Stimulated activated CD4-positive, alpha-beta T cell treated with anti-CD3 and anti-CD28 coated beads, Interleukin-2, amount 100 ng/mL, for 48 hours (primary cell): Measurements from ENCODE around the gene CAMTA1.

Experiments
- DNase-seq, 2 donors: peaks; one replicate each; pipeline ENCODE4 v3.0.0-alpha.2; 2020

The CAMTA1 gene

GRCh38 chr1:7010534-7011200 is 225.4 kb downstream of the CAMTA1 start:
- no peak for DNase-seq

- no peak for DNase-seq
Observed at GRCh38 chr1:7011826-7012225, 226.6 kb downstream of the CAMTA1 start.

DNA sequence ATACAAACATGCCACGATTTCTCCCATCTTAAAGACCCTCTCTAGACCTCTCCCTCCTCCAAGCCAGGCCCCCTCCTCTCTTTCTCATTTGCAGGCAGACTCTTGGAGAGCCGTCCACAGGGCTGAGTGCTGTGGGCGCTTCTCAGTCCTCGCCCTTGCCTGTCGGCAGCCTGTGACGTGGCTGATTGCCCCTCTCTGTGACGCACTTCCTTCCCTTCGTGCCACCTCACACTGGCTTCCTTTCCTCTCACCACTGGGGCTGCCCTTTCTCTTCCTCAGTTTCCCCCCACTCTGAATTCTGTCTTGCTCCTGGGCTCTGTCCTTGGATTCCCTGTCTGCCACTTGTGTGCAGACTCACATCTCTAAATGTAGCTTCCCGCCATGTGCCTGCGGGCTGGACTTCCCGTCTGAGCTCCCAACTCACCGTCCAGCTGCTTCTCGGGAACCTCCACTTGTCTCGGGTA is 227.2 kb downstream of the CAMTA1 start:
- no peak for DNase-seq

- DNase-seq: no peak
Observed at GRCh38 chr1:7013833-7014639, 228.8 kb downstream of the CAMTA1 start.

DNA sequence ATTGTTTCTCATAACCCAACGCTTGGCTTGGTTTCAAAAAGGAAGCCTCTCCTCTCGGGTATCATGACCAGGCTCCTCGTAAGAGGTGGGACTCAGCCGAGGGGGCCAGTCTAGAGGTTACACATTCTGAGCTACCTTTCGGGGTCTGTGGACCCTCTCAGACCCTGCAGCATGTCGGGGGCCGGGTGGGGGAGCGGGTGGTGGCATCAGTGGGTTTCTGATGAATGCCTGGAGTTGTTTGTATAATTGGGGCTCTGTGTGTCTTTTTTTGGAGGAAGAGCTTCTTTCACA is 229.3 kb downstream of the CAMTA1 start:
- no peak for DNase-seq

GRCh38 chr1:7015022-7015421 is 229.8 kb downstream of the CAMTA1 start:
- no peak for DNase-seq

- DNase-seq: no peak
Observed at GRCh38 chr1:7018351-7018750, 233.1 kb downstream of the CAMTA1 start.

DNA sequence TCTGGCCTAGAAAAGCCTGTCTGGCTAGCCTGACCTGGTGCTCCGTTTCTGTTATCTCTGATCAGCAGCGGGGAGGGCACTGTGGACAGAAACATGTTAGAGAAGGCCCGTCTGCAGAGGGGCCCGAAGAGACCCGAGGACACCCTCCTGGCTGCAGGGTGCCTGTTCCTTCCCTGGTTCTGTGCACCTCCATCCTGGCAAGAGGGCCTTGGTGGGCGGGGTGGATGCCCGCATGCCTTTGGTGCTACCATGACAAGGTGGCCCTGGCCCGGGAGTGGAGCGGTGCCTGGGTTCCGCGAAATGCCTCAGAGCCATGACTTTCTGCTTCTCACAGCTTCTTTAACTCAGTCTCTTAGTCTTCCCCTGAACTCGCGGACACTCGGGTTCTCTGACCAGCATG is 233.6 kb downstream of the CAMTA1 start:
- DNase-seq: no peak

- no peak for DNase-seq
Observed at GRCh38 chr1:7019510-7019909, 234.3 kb downstream of the CAMTA1 start.

DNA sequence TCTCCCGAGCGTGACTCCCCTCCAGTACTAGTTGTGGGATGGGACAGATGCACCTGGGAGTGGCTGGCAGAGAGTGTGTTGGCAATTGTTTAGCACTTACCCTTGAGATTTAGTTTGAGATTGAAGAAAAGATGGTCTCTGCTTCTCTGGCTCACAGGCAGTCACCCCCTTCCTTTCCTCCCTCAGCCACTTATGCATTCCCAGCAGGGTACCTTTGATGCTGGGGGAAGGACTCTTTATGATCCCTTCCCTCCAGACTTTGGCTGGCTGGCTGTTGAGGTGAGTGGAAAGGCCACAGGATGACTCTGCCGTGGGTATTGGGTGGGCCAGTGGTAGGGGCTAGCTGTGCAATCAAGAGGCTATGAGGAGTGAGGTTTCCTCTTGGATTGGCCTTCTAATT is 236.8 kb downstream of the CAMTA1 start:
- DNase-seq: no peak

GRCh38 chr1:7025013-7025412 is 239.8 kb downstream of the CAMTA1 start:
- DNase-seq: no peak

GRCh38 chr1:7026169-7026568 is 240.9 kb downstream of the CAMTA1 start:
- no peak for DNase-seq

DNA sequence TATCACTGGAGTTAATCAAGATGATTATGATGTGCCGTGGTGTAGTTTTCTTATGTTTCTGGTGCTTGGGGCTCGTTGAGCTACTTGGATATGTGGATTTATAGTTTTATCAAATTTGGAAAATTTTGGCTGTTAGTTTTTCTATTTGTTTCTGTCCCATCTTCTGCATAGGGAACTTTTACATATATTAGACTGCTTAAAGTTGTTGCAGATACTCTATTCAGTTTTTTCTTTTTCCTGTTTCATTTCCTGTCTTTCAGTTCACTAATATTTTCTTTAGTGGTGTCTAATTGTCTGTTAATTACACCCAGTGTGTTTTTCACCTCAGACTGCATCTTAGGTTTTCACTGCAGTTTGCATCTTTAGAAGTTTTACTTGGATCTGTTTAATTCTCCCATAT is 247.7 kb downstream of the CAMTA1 start:
- no peak for DNase-seq

DNA sequence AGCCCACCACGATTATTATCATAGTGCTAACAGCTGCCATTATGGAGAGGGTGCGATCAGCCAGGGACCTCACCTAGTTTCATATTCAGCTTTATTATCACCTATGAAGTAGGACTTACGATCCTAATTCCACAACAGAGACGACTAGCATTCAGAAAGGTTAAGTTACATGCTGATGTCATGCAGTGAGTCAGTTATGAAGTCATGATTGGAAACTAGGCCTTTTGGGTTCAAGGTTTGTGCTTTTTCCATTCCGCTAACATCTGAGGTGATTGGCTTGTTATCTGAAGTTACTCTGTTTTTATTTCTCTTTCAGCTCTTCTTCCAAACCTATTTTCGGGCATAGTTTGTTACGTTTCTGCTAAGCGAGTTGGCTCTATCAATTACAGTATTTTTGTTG is 251.1 kb downstream of the CAMTA1 start:
- no peak for DNase-seq

- DNase-seq: no peak
Observed at GRCh38 chr1:7039590-7040220, 254.5 kb downstream of the CAMTA1 start.

DNA sequence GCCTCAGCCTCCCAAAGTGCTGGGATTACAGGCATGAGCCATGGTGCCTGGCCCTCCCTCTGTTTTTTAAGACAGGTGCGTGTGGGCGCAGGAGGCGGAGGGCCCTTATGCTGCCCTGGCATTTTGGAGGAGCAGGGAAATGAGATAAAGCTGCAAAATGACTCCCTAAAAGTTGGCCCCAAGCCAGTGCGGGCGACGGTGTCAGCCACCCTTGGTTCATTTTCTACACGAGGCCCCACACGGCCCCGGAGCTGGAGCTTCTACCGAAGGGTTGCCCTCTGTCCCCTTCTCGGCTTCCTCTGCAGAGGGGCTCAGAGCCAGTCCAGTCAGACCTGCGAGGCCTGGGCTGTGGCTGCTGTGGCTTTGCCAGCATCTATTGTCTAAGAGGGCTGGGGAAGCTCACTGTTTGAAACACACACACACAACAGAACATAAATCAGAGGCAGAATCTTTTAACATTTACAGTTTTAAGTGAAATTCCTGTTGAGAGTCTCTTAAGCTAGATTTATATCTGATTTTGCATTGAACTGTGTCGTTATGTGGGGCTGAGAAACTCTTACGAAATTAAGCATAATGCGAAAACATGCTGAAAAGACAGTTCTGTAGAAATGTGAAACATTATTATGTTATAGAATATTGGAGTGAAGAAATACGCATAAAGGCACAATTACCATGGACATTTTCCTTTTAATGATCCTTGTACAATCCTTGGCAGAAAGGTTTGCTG is 255.9 kb downstream of the CAMTA1 start:
- no peak for DNase-seq

DNA sequence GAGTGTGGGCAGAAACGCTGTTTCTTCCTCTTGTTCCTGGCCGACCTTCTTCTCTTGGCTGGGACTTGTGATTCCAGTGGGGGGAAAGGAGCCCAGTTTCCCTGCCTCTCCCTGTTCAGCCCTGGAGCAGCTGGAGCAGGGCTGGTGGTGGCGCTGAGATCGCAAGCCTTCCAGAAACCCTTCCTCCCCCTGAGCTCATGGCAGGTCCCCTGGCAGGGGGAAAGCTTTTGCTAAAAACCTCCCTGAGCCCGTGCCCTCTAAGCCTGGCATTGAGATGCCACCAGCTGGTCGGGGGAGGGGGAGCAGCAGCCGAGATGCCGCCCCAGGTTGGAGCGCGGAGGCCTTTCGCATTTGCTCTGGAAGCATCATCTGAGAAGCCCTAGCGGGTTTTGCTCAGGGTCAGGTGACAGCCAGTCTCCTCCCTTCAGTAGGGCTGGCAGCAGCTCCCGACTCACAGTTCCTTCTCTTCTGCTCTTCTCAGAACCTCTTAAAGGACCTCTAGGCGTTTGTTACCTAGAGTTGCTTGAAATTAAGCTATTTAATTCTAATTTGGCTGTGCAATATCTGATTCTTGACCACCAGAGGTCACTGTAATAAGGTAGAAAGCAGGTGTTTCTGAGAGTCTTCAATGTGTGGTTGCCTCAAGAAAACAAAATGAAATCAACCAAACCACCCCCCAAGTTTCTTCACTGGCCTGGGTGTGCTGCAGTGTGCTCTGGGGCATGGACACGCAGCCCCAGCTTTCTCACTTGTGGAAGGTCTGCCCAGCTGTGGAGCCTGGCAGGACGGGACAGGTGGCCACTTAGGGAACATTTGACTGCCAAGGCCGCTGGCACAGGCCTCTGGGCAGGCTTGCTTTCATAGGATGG is 257.3 kb downstream of the CAMTA1 start:
- no peak for DNase-seq

DNA sequence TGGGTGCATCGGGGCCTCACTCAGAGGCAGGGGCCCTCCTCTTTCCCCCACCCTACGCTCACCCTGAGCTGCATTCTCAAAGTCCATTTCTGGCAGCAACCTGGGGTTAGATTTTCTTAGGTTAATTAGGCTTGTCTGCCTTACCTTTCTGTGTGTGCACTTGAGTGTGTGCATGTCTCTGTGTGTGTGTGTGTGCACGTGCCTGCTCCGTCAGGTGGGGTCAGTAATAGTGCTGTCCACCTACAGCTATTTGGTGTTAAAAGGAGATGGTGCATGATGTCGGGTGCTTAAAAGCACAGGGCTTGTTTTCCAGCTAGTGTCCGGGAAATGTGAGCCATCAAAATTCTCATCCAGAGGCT is 257.9 kb downstream of the CAMTA1 start:
- DNase-seq: no peak

DNA sequence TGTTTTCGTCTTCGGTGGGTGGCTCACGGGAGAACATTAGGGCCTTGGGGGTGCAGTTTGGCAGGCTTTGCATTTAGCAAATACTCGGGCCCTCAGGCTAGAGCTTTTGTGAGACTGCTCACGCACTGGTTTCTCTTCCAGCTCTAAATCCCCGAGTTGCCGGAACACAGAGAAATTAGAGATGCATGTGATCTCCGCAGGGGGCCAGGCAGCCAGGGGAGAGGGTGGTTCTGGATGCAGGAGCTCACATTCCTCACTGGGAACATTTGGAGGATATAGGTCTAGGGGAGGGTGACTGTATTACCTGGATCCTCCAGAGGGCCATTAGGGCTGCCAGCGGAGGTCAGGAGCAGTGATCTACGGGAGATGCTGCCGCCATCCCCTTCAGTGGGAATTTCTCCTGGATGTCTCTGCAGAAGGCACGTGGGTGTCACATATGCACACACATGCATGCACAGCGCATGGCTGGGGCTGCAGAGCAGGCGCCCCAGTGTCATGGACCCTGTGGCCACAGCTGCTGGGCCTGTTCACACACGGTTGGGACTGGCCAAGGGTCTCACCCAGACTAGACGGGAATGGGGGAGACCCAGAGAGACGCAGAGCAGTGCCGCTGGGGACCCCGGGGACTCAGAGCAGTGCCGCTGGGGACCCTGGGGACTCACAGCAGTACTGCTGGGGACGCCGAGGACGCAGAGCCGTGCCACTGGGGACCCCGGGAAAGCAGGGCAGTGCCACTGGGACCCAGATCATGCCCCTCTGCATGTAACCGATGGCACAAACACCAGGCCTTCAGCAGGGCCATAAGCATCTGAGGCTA is 258.7 kb downstream of the CAMTA1 start:
- DNase-seq: no peak

GRCh38 chr1:7045897-7046296 is 260.6 kb downstream of the CAMTA1 start:
- DNase-seq: no peak

DNA sequence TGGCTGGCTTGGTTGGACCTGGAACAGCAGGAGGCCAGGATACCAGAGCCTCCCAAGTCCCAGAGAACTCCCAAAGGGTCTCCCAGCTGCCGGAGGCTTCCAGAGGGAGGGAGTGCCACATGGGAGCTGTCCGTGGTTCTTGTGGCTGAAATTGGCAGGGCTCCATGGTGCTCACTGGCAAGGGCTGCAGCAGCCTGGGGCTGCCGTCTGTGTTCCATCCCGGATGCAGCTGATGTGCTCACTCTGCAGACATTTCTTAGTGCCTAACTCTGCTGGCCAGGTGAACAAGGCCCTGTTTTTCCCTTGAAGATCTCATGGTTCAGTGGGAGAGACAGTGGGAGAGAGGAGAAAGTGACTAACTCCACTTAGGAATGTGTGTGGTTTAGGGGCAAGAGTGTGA is 261.1 kb downstream of the CAMTA1 start:
- DNase-seq: no peak

GRCh38 chr1:7046891-7047290 is 261.6 kb downstream of the CAMTA1 start:
- no peak for DNase-seq
